ENCODE results near the gene SLC7A11.

DNA sequence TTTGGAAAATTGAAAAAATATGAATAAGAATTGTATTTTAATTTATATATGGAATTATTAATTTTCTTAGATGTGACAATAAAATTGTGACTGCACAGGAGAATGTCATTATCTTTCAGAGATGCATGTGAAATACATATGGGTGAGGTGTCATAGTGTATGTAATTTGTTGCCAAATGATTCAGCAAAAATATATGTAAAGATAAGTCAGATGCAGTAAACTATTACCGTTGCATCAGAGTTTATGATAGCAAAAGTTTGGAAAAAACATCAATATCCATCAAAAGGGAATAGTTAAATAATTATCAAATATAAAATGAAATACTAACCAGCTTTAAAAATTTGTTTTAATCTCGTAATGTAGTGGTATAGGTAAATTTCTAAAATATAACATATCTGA lies 10.4 kb upstream of the SLC7A11 start:
- TF ChIP-seq, protein P1, sequence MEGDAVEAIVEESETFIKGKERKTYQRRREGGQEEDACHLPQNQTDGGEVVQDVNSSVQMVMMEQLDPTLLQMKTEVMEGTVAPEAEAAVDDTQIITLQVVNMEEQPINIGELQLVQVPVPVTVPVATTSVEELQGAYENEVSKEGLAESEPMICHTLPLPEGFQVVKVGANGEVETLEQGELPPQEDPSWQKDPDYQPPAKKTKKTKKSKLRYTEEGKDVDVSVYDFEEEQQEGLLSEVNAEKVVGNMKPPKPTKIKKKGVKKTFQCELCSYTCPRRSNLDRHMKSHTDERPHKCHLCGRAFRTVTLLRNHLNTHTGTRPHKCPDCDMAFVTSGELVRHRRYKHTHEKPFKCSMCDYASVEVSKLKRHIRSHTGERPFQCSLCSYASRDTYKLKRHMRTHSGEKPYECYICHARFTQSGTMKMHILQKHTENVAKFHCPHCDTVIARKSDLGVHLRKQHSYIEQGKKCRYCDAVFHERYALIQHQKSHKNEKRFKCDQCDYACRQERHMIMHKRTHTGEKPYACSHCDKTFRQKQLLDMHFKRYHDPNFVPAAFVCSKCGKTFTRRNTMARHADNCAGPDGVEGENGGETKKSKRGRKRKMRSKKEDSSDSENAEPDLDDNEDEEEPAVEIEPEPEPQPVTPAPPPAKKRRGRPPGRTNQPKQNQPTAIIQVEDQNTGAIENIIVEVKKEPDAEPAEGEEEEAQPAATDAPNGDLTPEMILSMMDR (conservative IDR thresholded peaks at IDR 0.05) = no peak
- TF ChIP-seq ZFX (IDR thresholded peaks at IDR 0.05) = no peak

Data from C4-2B (cell line).